Measurements from ENCODE around the gene NRIP1.

- TF ChIP-seq EZH2 (optimal IDR thresholded peaks at IDR 0.05; ENCODE audit: low read depth, low read length) = no peak
- no peak for TF ChIP-seq CTCF (IDR thresholded peaks at IDR 0.05; ENCODE audit: low read length)
Observed at GRCh38 chr21:15054606-15055239, 10.1 kb downstream of the NRIP1 start.
